Measurements from ENCODE around the gene LGR6.

The LGR6 gene

DNA sequence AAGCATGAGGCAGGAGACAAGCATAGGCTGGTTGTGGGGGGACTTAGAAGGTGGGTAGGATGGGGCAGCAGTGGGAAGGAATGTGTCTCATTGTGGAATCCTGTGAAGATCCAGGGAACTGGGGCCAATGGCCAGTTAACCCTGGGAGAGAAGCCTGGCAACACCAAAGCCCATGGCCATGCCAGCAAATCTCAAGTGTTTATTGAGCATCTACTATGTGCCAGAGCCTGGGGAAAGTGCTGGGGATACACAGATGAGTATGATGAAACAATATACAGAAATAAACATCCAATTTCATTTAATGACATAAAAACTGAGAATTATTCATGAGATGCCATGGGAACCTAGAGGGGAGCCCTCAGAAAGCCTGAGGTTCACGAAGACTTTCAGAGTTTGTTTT lies 17.4 kb downstream of the LGR6 start:
- Histone ChIP-seq H3K4me1 (ENCODE audit: control insufficient read depth, insufficient read depth, low read length) (no peaks in the 10 kb centered on the region), H3K9me3 (ENCODE audit: control insufficient read depth, insufficient read depth, low read depth, low read length) (no peaks in the 10 kb centered on the region), H3K27ac (ENCODE audit: extremely low read depth, low read depth, low read length) (no peak overlapping the region), H3K4me3 (ENCODE audit: low read depth, low read length) (no peak overlapping the region), H3K36me3 (ENCODE audit: control insufficient read depth in 2 of 2, insufficient read depth in 1 of 2, low read length in 2 of 2) (no peaks in the 10 kb centered on the region)
- ChIA-PET CTCF (interaction anchor here (0.7 to 5.8 kb wide), 5 partner anchors 13 to 63 kb away, joined by 3 to 28 read pairs (median 6); partner anchors contain the start of gene LGR6), POLR2A (interaction anchor here (1.0 kb wide), 1 partner anchor 63 kb away, joined by 3 read pairs; no protein-coding TSS in a partner anchor)
- TF ChIP-seq GLI4 (tag by site-specific recombination; IDR thresholded peaks at IDR 0.05) (no peak), ZNF664 (tag by site-specific recombination; IDR thresholded peaks at IDR 0.05) (peak; percentile 97), ZNF707 (tag by site-specific recombination; IDR thresholded peaks at IDR 0.05) (no peak), HOXA7 (CRISPR knock-in tag; IDR thresholded peaks at IDR 0.05; ENCODE audit: borderline replicate concordance) (no peak), SP7 (tag by site-specific recombination; IDR thresholded peaks at IDR 0.05) (no peak), FEZF1 (tag by site-specific recombination; IDR thresholded peaks at IDR 0.05) (no peak)
- TF ChIP-seq, protein P1, sequence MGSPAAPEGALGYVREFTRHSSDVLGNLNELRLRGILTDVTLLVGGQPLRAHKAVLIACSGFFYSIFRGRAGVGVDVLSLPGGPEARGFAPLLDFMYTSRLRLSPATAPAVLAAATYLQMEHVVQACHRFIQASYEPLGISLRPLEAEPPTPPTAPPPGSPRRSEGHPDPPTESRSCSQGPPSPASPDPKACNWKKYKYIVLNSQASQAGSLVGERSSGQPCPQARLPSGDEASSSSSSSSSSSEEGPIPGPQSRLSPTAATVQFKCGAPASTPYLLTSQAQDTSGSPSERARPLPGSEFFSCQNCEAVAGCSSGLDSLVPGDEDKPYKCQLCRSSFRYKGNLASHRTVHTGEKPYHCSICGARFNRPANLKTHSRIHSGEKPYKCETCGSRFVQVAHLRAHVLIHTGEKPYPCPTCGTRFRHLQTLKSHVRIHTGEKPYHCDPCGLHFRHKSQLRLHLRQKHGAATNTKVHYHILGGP (tag by site-specific recombination; IDR thresholded peaks at IDR 0.05), result no peak

DNA sequence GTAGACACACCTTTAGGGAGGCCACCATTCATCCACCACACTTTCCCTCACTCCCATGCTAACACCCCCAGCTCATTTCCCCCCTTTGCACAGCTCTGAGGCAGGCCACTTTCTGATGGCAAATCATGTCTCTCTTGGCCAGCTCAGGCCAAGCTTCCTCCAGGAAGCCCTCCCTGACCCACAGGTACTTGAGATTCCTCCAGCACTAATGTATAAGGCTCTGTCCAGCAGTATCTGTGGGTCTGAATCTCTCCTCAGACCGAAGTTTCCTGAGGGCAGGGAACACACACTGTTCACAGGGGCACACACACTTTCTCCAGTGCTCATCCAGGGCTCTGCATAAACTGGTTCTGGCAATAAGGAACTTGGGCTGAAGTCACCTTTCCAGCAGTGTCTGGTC lies 19.2 kb downstream of the LGR6 start:
- Histone ChIP-seq H3K27ac (ENCODE audit: extremely low read depth, low read depth, low read length) (no peak overlapping the region), H3K36me3 (ENCODE audit: control insufficient read depth in 2 of 2, insufficient read depth in 1 of 2, low read length in 2 of 2) (no peaks in the 10 kb centered on the region), H3K4me1 (ENCODE audit: control insufficient read depth, insufficient read depth, low read length) (no peaks in the 10 kb centered on the region), H3K4me3 (ENCODE audit: low read depth, low read length) (no peak overlapping the region), H3K9me3 (ENCODE audit: control insufficient read depth, insufficient read depth, low read depth, low read length) (no peaks in the 10 kb centered on the region)
- TF ChIP-seq, protein P2, sequence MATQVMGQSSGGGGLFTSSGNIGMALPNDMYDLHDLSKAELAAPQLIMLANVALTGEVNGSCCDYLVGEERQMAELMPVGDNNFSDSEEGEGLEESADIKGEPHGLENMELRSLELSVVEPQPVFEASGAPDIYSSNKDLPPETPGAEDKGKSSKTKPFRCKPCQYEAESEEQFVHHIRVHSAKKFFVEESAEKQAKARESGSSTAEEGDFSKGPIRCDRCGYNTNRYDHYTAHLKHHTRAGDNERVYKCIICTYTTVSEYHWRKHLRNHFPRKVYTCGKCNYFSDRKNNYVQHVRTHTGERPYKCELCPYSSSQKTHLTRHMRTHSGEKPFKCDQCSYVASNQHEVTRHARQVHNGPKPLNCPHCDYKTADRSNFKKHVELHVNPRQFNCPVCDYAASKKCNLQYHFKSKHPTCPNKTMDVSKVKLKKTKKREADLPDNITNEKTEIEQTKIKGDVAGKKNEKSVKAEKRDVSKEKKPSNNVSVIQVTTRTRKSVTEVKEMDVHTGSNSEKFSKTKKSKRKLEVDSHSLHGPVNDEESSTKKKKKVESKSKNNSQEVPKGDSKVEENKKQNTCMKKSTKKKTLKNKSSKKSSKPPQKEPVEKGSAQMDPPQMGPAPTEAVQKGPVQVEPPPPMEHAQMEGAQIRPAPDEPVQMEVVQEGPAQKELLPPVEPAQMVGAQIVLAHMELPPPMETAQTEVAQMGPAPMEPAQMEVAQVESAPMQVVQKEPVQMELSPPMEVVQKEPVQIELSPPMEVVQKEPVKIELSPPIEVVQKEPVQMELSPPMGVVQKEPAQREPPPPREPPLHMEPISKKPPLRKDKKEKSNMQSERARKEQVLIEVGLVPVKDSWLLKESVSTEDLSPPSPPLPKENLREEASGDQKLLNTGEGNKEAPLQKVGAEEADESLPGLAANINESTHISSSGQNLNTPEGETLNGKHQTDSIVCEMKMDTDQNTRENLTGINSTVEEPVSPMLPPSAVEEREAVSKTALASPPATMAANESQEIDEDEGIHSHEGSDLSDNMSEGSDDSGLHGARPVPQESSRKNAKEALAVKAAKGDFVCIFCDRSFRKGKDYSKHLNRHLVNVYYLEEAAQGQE (tag by site-specific recombination; IDR thresholded peaks at IDR 0.05), result peak; percentile 75
- TF ChIP-seq TRIM28 (IDR thresholded peaks at IDR 0.05; ENCODE audit: borderline replicate concordance, low read length), result no peak
- ChIA-PET POLR2A (no interaction called here), CTCF (interaction anchor here (0.8 to 5.8 kb wide), 10 partner anchors 11 to 122 kb away, joined by 3 to 28 read pairs (median 4); partner anchors contain the start of gene LGR6)

DNA sequence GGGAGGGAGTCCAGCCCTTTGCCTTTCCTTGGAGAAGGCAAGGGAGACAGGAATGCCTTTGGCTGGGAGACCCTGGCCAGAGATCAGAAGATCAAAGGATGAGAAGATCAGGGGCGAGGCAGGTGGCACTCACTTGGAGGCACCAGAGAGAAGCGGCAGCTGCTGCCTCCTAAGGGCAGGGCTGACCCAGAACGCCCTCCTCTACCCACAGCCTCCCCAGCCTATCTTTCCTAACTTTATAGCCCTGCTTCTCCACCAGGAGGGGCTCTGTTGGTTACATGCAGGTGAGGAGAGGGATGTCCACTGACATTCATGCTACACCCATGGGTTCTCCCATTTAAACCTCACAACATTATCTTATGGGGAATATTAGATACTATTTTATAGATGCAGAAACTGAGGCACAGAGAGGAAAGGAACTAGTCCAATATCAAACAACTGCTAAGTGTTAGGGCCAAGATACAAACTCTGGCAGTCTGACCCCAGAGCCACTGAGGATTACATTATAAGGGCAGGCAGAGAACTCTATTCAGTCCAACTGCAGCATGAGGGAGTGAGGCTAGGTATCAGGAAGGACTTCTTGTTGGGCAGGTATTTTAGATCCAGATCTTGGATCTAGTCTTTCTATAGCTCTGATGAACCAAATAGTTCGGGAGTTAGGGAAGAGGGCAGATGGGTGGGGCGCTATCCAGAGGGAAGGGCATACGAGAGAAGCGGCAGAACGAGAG lies 19.9 kb downstream of the LGR6 start:
- no peak overlapping the region for H3K4me3 ChIP-seq (ENCODE audit: low read depth, low read length)
- ChIA-PET POLR2A (no interaction called here), CTCF (interaction anchor here (0.7 to 5.8 kb wide), 14 partner anchors 10 to 121 kb away, joined by 3 to 28 read pairs (median 4); partner anchors contain the start of gene LGR6)

More for the DNA sequence above, 19.9 kb downstream of the LGR6 start:
- Histone ChIP-seq H3K27ac (ENCODE audit: extremely low read depth, low read depth, low read length) (no peak overlapping the region), H3K9me3 (ENCODE audit: control insufficient read depth, insufficient read depth, low read depth, low read length) (no peaks in the 10 kb centered on the region), H3K36me3 (ENCODE audit: control insufficient read depth in 2 of 2, insufficient read depth in 1 of 2, low read length in 2 of 2) (no peaks in the 10 kb centered on the region), H3K4me1 (ENCODE audit: control insufficient read depth, insufficient read depth, low read length) (no peaks in the 10 kb centered on the region)
- TF ChIP-seq, protein P3, sequence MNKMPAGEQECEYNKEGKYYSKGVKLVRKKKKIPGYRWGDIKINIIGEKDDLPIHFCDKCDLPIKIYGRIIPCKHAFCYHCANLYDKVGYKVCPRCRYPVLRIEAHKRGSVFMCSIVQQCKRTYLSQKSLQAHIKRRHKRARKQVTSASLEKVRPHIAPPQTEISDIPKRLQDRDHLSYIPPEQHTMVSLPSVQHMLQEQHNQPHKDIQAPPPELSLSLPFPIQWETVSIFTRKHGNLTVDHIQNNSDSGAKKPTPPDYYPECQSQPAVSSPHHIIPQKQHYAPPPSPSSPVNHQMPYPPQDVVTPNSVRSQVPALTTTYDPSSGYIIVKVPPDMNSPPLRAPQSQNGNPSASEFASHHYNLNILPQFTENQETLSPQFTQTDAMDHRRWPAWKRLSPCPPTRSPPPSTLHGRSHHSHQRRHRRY (tag by site-specific recombination; IDR thresholded peaks at IDR 0.05), result no peak
- TF ChIP-seq GLI4 (tag by site-specific recombination; IDR thresholded peaks at IDR 0.05) (no peak), ZNF626 (tag by site-specific recombination; IDR thresholded peaks at IDR 0.05) (no peak), ZNF76 (tag by site-specific recombination; IDR thresholded peaks at IDR 0.05; ENCODE audit: borderline replicate concordance, low read depth) (no peak)
- TF ChIP-seq, protein P4, sequence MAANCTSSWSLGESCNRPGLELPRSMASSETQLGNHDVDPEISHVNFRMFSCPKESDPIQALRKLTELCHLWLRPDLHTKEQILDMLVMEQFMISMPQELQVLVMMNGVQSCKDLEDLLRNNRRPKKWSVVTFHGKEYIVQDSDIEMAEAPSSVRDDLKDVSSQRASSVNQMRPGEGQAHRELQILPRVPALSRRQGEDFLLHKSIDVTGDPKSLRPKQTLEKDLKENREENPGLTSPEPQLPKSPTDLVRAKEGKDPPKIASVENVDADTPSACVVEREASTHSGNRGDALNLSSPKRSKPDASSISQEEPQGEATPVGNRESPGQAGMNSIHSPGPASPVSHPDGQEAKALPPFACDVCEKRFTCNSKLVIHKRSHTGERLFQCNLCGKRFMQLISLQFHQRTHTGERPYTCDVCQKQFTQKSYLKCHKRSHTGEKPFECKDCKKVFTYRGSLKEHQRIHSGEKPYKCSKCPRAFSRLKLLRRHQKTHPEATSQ (tag by site-specific recombination; IDR thresholded peaks at IDR 0.05), result no peak
